ENCODE data around the gene EYA2.

GRCh38 chr20:46940616-46941015, 46.0 kb downstream of the EYA2 start:
- TF ChIP-seq POLR2A (IDR thresholded peaks at IDR 0.05) = no peak
- TF ChIP-seq, protein P1, sequence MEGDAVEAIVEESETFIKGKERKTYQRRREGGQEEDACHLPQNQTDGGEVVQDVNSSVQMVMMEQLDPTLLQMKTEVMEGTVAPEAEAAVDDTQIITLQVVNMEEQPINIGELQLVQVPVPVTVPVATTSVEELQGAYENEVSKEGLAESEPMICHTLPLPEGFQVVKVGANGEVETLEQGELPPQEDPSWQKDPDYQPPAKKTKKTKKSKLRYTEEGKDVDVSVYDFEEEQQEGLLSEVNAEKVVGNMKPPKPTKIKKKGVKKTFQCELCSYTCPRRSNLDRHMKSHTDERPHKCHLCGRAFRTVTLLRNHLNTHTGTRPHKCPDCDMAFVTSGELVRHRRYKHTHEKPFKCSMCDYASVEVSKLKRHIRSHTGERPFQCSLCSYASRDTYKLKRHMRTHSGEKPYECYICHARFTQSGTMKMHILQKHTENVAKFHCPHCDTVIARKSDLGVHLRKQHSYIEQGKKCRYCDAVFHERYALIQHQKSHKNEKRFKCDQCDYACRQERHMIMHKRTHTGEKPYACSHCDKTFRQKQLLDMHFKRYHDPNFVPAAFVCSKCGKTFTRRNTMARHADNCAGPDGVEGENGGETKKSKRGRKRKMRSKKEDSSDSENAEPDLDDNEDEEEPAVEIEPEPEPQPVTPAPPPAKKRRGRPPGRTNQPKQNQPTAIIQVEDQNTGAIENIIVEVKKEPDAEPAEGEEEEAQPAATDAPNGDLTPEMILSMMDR (IDR thresholded peaks at IDR 0.05) = no peak
- TF ChIP-seq POLR2AphosphoS5 (IDR thresholded peaks at IDR 0.05) = no peak

Measured in prostate gland (tissue), 2 donors.